K562 (cell line): Measurements from ENCODE around the gene SLC10A4. TPM values are rescaled to one million over a fixed set of nuclear protein-coding genes. Genes with fewer than 3 reads are reported as not detected.

Experiments
- ATAC-seq: fragments of 200-7000 bp; cut with Tn5 transposase; 3 replicates; pipeline ENCODE4 v1.9.1; 2020; ENCODE audit warnings: moderate library complexity
- BruUV-seq: library from RNA; stranded (reverse); fragments of 400-500 nt; replicated peaks from 2 replicates; lab custom pipeline; 2021; lab: Mats Ljungman, UMichigan
- CTCF ChIA-PET: fragments of 300-600 bp; formaldehyde crosslinking; extraction: SDS; loops from one replicate; lab custom pipeline; 2021; ENCODE audit warnings: low intra/inter-chr PET ratio; lab: Yijun Ruan, JAX
- POLR2A ChIA-PET: fragments of 300-600, 350-650 bp; sonication (Branson Sonifier 250); formaldehyde crosslinking; extraction: SDS; loops from one replicate; lab custom pipeline; 2021; ENCODE audit warnings: antibody characterized with exemption, inconsistent platforms; lab: Yijun Ruan, JAX
- DNase-seq, 4 experiments: peaks; one replicate each; pipeline versions ENCODE4 v3.0.0 to v3.0.0-alpha.2; 2011 to 2018; ENCODE audit warnings: low spot score in 3 of 4, mixed read lengths in 3 of 4; ENCODE audit errors: extremely low read depth in 1 of 4
- FAIRE-seq: peaks from 2 replicates; lab custom pipeline; 2011; peaks lifted over from hg19 to GRCh38; lab: Jason Lieb, UNC
- H2AFZ ChIP-seq: 2 replicates; pipeline ENCODE4 v1.6.0; 2011; ENCODE audit warnings: low read depth, low read length, control low read depth, inconsistent platforms
- H3K27ac ChIP-seq: fragments of 200-600 bp; 3 replicates; pipeline ENCODE4 v1.8.0; 2011; ENCODE audit warnings: low read depth, mild to moderate bottlenecking, control low read depth, inconsistent platforms, low read length, moderate library complexity, mixed read lengths; ENCODE audit errors: extremely low read depth
- H3K27me3 ChIP-seq, 2 experiments: fragments of 300-600 bp in 1 of 2; 2 replicates in 1 of 2; 3 replicates in 1 of 2; pipeline versions ENCODE4 v1.6.0 to v1.8.0; 2011; ENCODE audit warnings: inconsistent platforms in 2 of 2, low read length in 2 of 2, mild to moderate bottlenecking in 1 of 2, mixed read lengths in 1 of 2, moderate library complexity in 1 of 2; ENCODE audit not compliant: control insufficient read depth in 2 of 2, insufficient read depth in 2 of 2
- H3K36me3 ChIP-seq: fragments of 300-600 bp; 3 replicates; pipeline ENCODE4 v1.8.0; 2011; ENCODE audit warnings: mild to moderate bottlenecking, low read length, inconsistent platforms; ENCODE audit not compliant: control insufficient read depth, insufficient read depth
- H3K4me1 ChIP-seq, 2 experiments: fragments of 200-600 bp in 1 of 2; replicated peaks in 1 of 2; 2 replicates in 1 of 2; 3 replicates in 1 of 2; pipeline versions ENCODE4 v1.5.1 to v1.8.0; 2011; ENCODE audit warnings: inconsistent platforms in 2 of 2, low read length in 2 of 2, mild to moderate bottlenecking in 1 of 2, mixed read lengths in 1 of 2, moderate library complexity in 1 of 2; ENCODE audit not compliant: control insufficient read depth in 2 of 2, insufficient read depth in 2 of 2
- H3K4me2 ChIP-seq: 2 replicates; pipeline ENCODE4 v1.6.1; 2011; ENCODE audit warnings: low read length, control low read depth, inconsistent platforms, mixed read lengths; ENCODE audit not compliant: insufficient read depth
- H3K4me3 ChIP-seq: fragments of 200-600 bp; sonication (generic), shearing (Covaris generic); 2 replicates; pipeline ENCODE4 v1.5.1; 2016; ENCODE audit warnings: control low read depth, inconsistent platforms
- H3K79me2 ChIP-seq: fragments of 200-600 bp; 3 replicates; pipeline ENCODE4 v1.8.0; 2011; ENCODE audit warnings: low read length, inconsistent platforms; ENCODE audit not compliant: control insufficient read depth, insufficient read depth
- H3K9ac ChIP-seq, 2 experiments: 2 replicates each; pipeline versions ENCODE4 v1.6.0 to v1.6.1; 2011; ENCODE audit warnings: low read depth in 2 of 2, low read length in 2 of 2, control low read depth in 1 of 2, inconsistent platforms in 1 of 2, mild to moderate bottlenecking in 1 of 2, mixed read lengths in 1 of 2; ENCODE audit not compliant: insufficient read depth in 1 of 2
- H3K9me1 ChIP-seq: one replicate; pipeline ENCODE4 v1.6.0; 2011; ENCODE audit warnings: inconsistent platforms, mild to moderate bottlenecking, low read length, moderate library complexity; ENCODE audit not compliant: control insufficient read depth, insufficient read depth
- H3K9me3 ChIP-seq: replicated peaks from 2 replicates; pipeline ENCODE4 v1.5.1; 2011; ENCODE audit warnings: low read depth, low read length, inconsistent platforms; ENCODE audit not compliant: control insufficient read depth, insufficient read depth
- H4K20me1 ChIP-seq: replicated peaks from 2 replicates; pipeline ENCODE4 v1.6.1; 2011; ENCODE audit warnings: low read length, inconsistent platforms, mixed read lengths; ENCODE audit not compliant: control insufficient read depth, insufficient read depth
- ARID1B ChIP-seq: fragments of 450-650 bp; IDR thresholded peaks from 2 replicates; pipeline ENCODE4 v1.6.1; 2016; ENCODE audit warnings: antibody characterized with exemption, mild to moderate bottlenecking, inconsistent platforms
- CBFA2T3 ChIP-seq: fragments of 450-650 bp; IDR thresholded peaks from 2 replicates; pipeline ENCODE4 v1.6.1; 2017
- DNMT1 ChIP-seq: fragments of 450-650 bp; IDR thresholded peaks from 2 replicates; pipeline ENCODE4 v1.6.1; 2016; ENCODE audit warnings: antibody characterized with exemption, mild to moderate bottlenecking
- EGR1 ChIP-seq: fragments of 450-650 bp; conservative IDR thresholded peaks from 2 replicates; pipeline ENCODE4 v1.6.1; 2017; ENCODE audit warnings: mild to moderate bottlenecking
- KLF13 ChIP-seq: fragments of 450-650 bp; IDR thresholded peaks from 2 replicates; pipeline ENCODE4 v1.6.1; 2016; ENCODE audit warnings: missing genetic modification characterization, low read depth, mild to moderate bottlenecking, missing compliant biosample characterization, moderate library complexity, borderline replicate concordance
- MYC ChIP-seq, 2 experiments: fragments of 250-450 bp in 1 of 2; sonication (Bioruptor Pico) in 1 of 2; IDR thresholded peaks; 2 replicates each; pipeline versions ENCODE4 v1.5.1 to v1.6.1; 2012 to 2021; ENCODE audit warnings: low read depth in 2 of 2, borderline replicate concordance in 1 of 2, improper control_type of control experiment in 1 of 2, low read length in 1 of 2, mild to moderate bottlenecking in 1 of 2, moderate library complexity in 1 of 2
- NCOR1 ChIP-seq: fragments of 450-650 bp; IDR thresholded peaks from 2 replicates; pipeline ENCODE4 v1.6.1; 2016; ENCODE audit warnings: mild to moderate bottlenecking, moderate library complexity
- RBM15 ChIP-seq: fragments of 200-400 bp; formaldehyde crosslinking; IDR thresholded peaks from 2 replicates; pipeline ENCODE4 v1.6.1; 2018; ENCODE audit warnings: mild to moderate bottlenecking, low read length, moderate library complexity; ENCODE audit not compliant: insufficient read depth
- RBM22 ChIP-seq: fragments of 200-400 bp; formaldehyde crosslinking; IDR thresholded peaks from 2 replicates; pipeline ENCODE4 v1.6.1; 2018; ENCODE audit warnings: low read length, low read depth; ENCODE audit not compliant: poor library complexity, severe bottlenecking
- RNF2 ChIP-seq: sonication (generic); IDR thresholded peaks from 2 replicates; pipeline ENCODE4 v1.6.1; 2016
- SRF ChIP-seq, 2 experiments: fragments of 250-450, 450-650 bp in 1 of 2; sonication (Bioruptor Pico) in 1 of 2; sonication (generic) in 1 of 2; formaldehyde crosslinking; IDR thresholded peaks; 2 replicates each; pipeline versions ENCODE4 v1.5.0 to v1.5.1; 2020 to 2022; ENCODE audit warnings: mild to moderate bottlenecking in 1 of 2, missing genetic modification reagents in 1 of 2
- SUPT5H ChIP-seq: fragments of 450-650 bp; IDR thresholded peaks from 2 replicates; pipeline ENCODE4 v1.6.1; 2016
- ZKSCAN1 ChIP-seq: fragments of 150-350 bp; IDR thresholded peaks from 2 replicates; pipeline ENCODE4 v1.6.1; 2016; ENCODE audit warnings: low read depth, low read length
- ZKSCAN3 ChIP-seq: fragments of 250-450 bp; sonication (Bioruptor Pico); IDR thresholded peaks from 2 replicates; pipeline ENCODE4 v1.4.0; 2020
- ZNF79 ChIP-seq: fragments of 250-450 bp; sonication (Bioruptor Pico); IDR thresholded peaks from 2 replicates; pipeline ENCODE4 v1.4.0; 2020; ENCODE audit warnings: low read depth, mild to moderate bottlenecking, moderate library complexity
- WGBS: fragments of 100-300 bp; shearing (Covaris generic); methylation state at CpG from one replicate; pipeline ENCODE4 v1.1.6; 2016; ENCODE audit warnings: low coverage, mixed read lengths; ENCODE audit not compliant: insufficient coverage; ENCODE audit errors: missing lambda C conversion rate; 5-methylcytosine and 5-hydroxymethylcytosine counted together
- in situ Hi-C: fragments of 300-500 bp; cut with MboI; formaldehyde crosslinking; loops from 4 replicates; pipeline ENCODE4 v1.15.0; 2018; ENCODE audit warnings: inconsistent platforms, mixed read lengths
- intact Hi-C: fragments of 100-400 bp; cut with micrococcal nuclease; formaldehyde crosslinking; loops from 2 replicates; pipeline ENCODE4 v1.14.2; 2022
- polyA plus RNA-seq, 8 experiments: library from polyadenylated mRNA; depleted of rRNA in 4 of 8; stranded (reverse) in 5 of 8; unstranded in 3 of 8; fragments of >200 nt; fragmentation: Nextera tagmentation in 2 of 8; fragmentation: Illumina TruSeq in 1 of 8; extraction: Ambion mirVana in 2 of 8; extraction: Trizol in 1 of 8; gene quantifications; 2 replicates each; pipeline versions ENCODE4 v1.2.1 to v1.2.3, GENCODE V29; 2011 to 2014; ENCODE audit warnings: inconsistent platforms in 1 of 8, missing spikeins in 1 of 8
- total RNA-seq, 7 experiments: library from RNA; depleted of rRNA in 6 of 7; stranded (reverse); fragments of >200 nt in 6 of 7; fragmentation: Illumina TruSeq in 2 of 7; extraction: Trizol in 2 of 7; gene quantifications; 2 replicates each; pipeline versions ENCODE4 v1.2.1 to v1.2.3, GENCODE V29; 2011 to 2021; ENCODE audit warnings: low replicate concordance in 1 of 7
- TF ChIP-seq, protein P1 (sequence below), 2 experiments: fragments of 450-650 bp in 1 of 2; sonication (generic) in 1 of 2; formaldehyde crosslinking; conservative IDR thresholded peaks; 2 replicates each; pipeline versions ENCODE4 v1.4.0 to v1.8.1; 2020 to 2022; ENCODE audit warnings: mild to moderate bottlenecking in 1 of 2, missing genetic modification reagents in 1 of 2

Gene SLC10A4
- total and polyA plus RNA-seq, 9 of the 15 experiments (the other 6 are each of a cell fraction or from before 2014, with no cell fraction given) = 2.5 to 16.9 (median 9.3) TPM

DNA sequence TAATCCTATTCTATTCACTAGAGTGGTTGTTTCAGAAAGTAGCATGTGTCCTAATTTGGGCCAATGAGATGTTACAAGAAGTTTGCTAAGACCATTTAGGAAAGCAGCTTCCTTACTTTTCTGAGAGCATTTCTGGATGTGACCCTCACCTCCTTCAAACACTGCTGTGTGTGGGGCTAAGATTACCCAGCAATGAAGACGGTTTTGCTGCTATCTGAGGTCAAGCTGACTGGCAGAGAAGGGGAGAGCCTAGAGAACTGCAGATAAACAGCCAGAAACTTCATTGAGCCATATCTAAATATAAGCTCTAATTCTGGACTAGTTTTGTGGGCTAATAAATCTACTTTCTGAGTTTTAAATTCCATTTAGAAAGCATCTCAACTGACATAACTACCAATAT, 43.3 kb downstream of the SLC10A4 start:
- Histone ChIP-seq H3K27ac (peak overlapping the region; percentile 36), H3K9me3 (no peaks in the 10 kb centered on the region), H4K20me1 (no peaks in the 10 kb centered on the region), H3K4me1 (no peaks in the 10 kb centered on the region; a peak in 1 of 5 replicates), H3K9me1 (no peaks in the 10 kb centered on the region), H3K4me2 (no peak overlapping the region), H3K36me3 (peaks cover 78% of the 10 kb centered on the region), H3K27me3 (no peaks in the 10 kb centered on the region), H3K9ac (no peak overlapping the region), H3K4me3 (no peak overlapping the region), H2AFZ (no peak overlapping the region), H3K79me2 (no peaks in the 10 kb centered on the region)
- in situ Hi-C loops (no loop called here), intact Hi-C loops (no loop called here)
- TF ChIP-seq ZKSCAN1 (no peak), RNF2 (no peak), SRF (CRISPR knock-in tag; IDR thresholded peaks at IDR 0.05) (no peak), MYC (IDR thresholded peaks at IDR 0.05; ENCODE audit: low read depth, low read length) (no peak), MYC (CRISPR knock-in tag; IDR thresholded peaks at IDR 0.05; ENCODE audit: borderline replicate concordance, low read depth) (no peak), SUPT5H (no peak), DNMT1 (no peak), KLF13 (tag) (no peak), ZNF79 (CRISPR knock-in tag) (no peak), ZKSCAN3 (CRISPR knock-in tag) (no peak), ARID1B (0 out of 2 replicates have a peak, but pooled peaks have one; percentile 16), NCOR1 (0 out of 2 replicates have a peak, but pooled peaks have one; percentile 11), RBM15 (no peak), CBFA2T3 (peak; percentile 53), EGR1 (no peak), RBM22 (no peak)
- TF ChIP-seq, protein P1, sequence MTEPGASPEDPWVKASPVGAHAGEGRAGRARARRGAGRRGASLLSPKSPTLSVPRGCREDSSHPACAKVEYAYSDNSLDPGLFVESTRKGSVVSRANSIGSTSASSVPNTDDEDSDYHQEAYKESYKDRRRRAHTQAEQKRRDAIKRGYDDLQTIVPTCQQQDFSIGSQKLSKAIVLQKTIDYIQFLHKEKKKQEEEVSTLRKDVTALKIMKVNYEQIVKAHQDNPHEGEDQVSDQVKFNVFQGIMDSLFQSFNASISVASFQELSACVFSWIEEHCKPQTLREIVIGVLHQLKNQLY (CRISPR knock-in tag; conservative IDR thresholded peaks at IDR 0.05) = no peak
- DNase-seq = peak in 2 of 4 experiments; percentile 9 to 41
- 8% methylated on average over 1 of the region's 1 CpG for WGBS
- CTCF ChIA-PET = interaction anchor here (0.5 kb wide), 1 partner anchor 452 kb away, joined by 3 read pairs; no protein-coding TSS in a partner anchor
- BruUV-seq = no TSS peak
- peak; percentile 46 for FAIRE-seq
- POLR2A ChIA-PET = interaction anchor here (1.6 kb wide), 1 partner anchor 38 kb away, joined by 3 read pairs; no protein-coding TSS in a partner anchor
- ATAC-seq = peak; percentile 65
